ENCODE results near the gene ABHD17B. TPM values are rescaled to one million over a fixed set of nuclear protein-coding genes. Genes with fewer than 3 reads are reported as not detected.
"Not testable (repeated sequence)": the region's sequence is repeated elsewhere in the genome, so short reads cannot be mapped to it uniquely, and the experiment has no call there.

ABHD17B gene
- total RNA-seq = 1 to 10 TPM; 6.0 to 9.6 TPM

DNA sequence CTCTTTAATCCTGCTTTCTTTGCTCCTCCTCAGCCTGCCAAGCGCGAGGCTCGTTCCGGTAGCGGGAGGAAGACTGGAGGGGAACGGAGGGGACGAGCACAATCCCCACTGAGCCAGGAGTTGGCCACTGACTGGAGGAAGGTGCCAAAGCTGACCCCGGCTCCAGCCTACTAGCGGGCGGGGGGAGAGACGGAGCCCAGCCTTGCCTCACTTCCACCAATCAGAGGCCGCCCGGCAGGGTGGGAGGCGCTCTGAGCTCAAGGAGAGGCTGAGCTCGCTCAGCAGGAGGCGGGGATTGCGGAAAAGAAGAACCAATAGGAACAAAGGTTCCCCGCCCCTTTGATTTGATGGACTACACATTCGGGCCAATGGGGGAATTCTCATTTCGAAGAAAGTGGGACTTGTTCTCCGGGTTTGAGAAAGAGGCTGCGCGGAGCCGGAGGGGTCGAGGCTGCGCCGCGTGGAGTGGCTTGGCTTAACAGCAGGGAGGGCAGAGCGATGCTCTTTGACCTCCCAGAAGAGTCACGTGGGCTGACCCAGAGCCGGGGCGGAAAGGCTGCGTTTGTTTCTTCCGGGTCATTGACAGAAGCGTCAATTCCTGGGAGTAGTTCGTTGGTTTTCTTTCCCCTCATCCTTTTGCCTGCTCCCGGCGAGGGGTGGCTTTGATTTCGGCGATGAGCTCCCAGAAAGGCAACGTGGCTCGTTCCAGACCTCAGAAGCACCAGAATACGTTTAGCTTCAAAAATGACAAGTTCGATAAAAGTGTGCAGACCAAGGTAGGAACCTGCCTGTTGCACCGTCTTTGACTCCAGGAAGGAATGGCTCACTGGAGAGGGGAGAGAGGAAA lies at the start of gene ABHD17B, which contains the start of gene C9orf85:
TSS of gene ABHD17B (minus strand) at position 133 of the 847 bp plus-strand sequence. CDS start 36,113 bp downstream, outside the sequence.
TSS of gene C9orf85 (plus strand) at position 579 of the 847 bp plus-strand sequence. CDS start at position 675, 96 bp downstream.
- Histone ChIP-seq H3K36me3 (replicated peaks in 1 of 2; ENCODE audit: insufficient read depth in 1 of 2, low read depth in 2 of 2) (no peaks in the 10 kb centered on the region), H3K9me3 (no peaks in the 10 kb centered on the region), H3K4me3 (peak within 1 kb of the TSS; percentile 93 to 97), H3K27ac (peak within 1 kb of the TSS; percentile 82 to 96 (median 92)), H3K4me1 (peaks cover 45% of the 10 kb centered on the region), H3K27me3 (no peaks in the 10 kb centered on the region)
- 0 to 1% methylated on average over 20 to 44 of the region's 45 CpGs for WGBS, 2 donors
- DNase-seq (peak; percentile 98 to 99 (median 98)), ATAC-seq (peak; percentile 95)
- peak; percentile 95 to 98 (median 98) for TF ChIP-seq POLR2A (IDR thresholded peaks at IDR 0.05)
- TF ChIP-seq, protein P1, sequence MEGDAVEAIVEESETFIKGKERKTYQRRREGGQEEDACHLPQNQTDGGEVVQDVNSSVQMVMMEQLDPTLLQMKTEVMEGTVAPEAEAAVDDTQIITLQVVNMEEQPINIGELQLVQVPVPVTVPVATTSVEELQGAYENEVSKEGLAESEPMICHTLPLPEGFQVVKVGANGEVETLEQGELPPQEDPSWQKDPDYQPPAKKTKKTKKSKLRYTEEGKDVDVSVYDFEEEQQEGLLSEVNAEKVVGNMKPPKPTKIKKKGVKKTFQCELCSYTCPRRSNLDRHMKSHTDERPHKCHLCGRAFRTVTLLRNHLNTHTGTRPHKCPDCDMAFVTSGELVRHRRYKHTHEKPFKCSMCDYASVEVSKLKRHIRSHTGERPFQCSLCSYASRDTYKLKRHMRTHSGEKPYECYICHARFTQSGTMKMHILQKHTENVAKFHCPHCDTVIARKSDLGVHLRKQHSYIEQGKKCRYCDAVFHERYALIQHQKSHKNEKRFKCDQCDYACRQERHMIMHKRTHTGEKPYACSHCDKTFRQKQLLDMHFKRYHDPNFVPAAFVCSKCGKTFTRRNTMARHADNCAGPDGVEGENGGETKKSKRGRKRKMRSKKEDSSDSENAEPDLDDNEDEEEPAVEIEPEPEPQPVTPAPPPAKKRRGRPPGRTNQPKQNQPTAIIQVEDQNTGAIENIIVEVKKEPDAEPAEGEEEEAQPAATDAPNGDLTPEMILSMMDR (IDR thresholded peaks at IDR 0.05) = peak in 1 of 7 experiments; percentile 3
- intact Hi-C loops (cut with DNase I) = no loop called here

DNA sequence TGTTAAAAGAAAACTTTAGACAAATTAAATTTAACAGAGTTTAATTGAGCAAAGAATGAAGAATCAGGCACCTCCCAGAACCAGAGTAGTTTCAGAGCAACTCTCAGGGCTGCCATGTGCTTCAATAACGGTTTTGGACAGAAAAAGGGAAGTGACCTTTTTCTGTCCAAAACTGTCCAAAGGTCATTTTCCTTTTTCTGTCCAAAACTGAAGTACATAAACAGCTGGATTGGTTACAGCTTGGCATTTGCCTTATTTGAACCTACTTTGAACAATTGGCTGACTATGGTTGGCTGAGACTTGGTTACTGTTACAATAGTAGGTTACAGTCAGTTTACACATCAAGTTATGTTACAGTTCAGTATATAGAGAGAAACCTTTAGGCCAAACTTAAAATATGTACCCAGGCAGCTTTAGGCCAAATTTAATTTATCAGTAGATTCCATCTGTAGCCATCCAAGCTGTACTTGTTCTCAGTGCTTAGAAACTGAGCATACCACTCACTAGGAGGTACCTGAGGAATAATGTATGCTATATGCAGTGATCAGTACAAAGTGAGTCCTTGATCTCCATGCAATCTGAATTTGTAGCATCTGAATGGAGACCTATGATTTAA lies 44.4 kb upstream of the ABHD17B start:
- H3K4me3 ChIP-seq = no peak overlapping the region
- H3K27ac ChIP-seq = no peak overlapping the region
- ATAC-seq (no peak), DNase-seq (no peak)
- no peaks in the 10 kb centered on the region for H3K36me3 ChIP-seq (replicated peaks in 1 of 2; ENCODE audit: insufficient read depth in 1 of 2, low read depth in 2 of 2)
- intact Hi-C loops (cut with DNase I) = no loop called here
- H3K27me3 ChIP-seq = no peaks in the 10 kb centered on the region
- TF ChIP-seq, protein P1 (IDR thresholded peaks at IDR 0.05) = no peak
- no peak for TF ChIP-seq POLR2A (IDR thresholded peaks at IDR 0.05)
- 34 to 57% methylated on average over 1 of the region's 1 CpG for WGBS, 2 donors
- no peaks in the 10 kb centered on the region for H3K9me3 ChIP-seq
- no peaks in the 10 kb centered on the region for H3K4me1 ChIP-seq

DNA sequence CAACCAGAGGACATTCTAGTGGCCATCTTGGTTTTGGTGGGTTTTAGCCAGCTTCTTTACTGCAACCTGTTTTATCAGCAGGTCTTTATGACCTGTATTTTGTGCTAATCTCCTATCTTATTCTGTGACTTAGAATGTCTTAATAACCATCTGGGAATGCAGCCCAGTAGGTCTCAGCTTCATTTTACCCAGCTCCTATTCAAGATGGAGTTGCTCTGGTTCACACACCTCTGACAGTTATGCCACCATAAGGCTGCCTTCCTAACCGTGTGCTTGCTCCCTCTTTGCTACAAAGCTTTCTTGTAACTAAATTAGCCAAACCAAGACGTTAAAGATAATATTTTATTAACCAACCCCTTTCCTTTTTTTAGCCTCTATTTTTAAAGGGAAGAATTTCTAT lies 43.7 kb upstream of the ABHD17B start:
- DNase-seq; H3K27me3 ChIP-seq; intact Hi-C loops (cut with DNase I); H3K36me3 ChIP-seq (replicated peaks in 1 of 2; ENCODE audit: insufficient read depth in 1 of 2, low read depth in 2 of 2); H3K9me3 ChIP-seq; H3K27ac ChIP-seq; H3K4me3 ChIP-seq; ATAC-seq; H3K4me1 ChIP-seq: not testable (repeated sequence)
- WGBS, 2 donors = 83 to 88% methylated on average over 2 of the region's 2 CpGs

DNA sequence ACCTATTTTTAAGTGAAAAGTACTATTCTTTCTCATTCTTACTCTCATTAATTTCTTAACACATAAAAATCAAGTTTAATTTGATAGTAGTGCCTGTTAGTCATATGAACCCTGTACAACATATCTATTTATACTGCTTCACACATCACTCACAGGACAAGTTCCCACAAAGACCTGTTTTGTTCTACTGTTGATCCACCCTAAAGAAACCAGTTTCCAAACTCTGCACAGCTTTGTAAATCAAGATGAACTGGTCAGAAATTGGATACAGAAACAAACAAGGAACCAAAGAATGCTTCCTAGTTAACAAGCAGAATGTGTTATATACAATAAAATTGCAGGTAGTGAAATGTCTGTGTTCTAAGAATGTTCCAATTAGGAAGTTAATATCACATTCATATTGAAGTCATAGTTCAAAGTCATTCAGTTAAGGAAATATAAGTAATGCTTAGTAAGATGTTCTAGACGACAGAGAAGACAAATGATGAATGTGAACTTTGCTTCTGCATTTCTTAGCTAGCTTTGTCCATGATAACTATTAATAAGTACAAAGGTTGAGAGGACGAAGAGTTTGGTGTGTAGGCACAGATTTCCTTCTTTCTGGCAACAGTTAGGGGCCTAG lies 33.9 kb upstream of the ABHD17B start:
- Histone ChIP-seq H3K9me3 (no peaks in the 10 kb centered on the region), H3K27ac (no peak overlapping the region), H3K27me3 (no peaks in the 10 kb centered on the region), H3K36me3 (replicated peaks in 1 of 2; ENCODE audit: insufficient read depth in 1 of 2, low read depth in 2 of 2) (no peaks in the 10 kb centered on the region), H3K4me1 (no peaks in the 10 kb centered on the region), H3K4me3 (no peak overlapping the region)
- DNase-seq (no peak), ATAC-seq (no peak)
- intact Hi-C loops (cut with DNase I) = no loop called here
- 35 to 50% methylated on average over 2 of the region's 2 CpGs for WGBS, 2 donors
- TF ChIP-seq, protein P1 (IDR thresholded peaks at IDR 0.05) = no peak
- TF ChIP-seq POLR2A (IDR thresholded peaks at IDR 0.05) = no peak

DNA sequence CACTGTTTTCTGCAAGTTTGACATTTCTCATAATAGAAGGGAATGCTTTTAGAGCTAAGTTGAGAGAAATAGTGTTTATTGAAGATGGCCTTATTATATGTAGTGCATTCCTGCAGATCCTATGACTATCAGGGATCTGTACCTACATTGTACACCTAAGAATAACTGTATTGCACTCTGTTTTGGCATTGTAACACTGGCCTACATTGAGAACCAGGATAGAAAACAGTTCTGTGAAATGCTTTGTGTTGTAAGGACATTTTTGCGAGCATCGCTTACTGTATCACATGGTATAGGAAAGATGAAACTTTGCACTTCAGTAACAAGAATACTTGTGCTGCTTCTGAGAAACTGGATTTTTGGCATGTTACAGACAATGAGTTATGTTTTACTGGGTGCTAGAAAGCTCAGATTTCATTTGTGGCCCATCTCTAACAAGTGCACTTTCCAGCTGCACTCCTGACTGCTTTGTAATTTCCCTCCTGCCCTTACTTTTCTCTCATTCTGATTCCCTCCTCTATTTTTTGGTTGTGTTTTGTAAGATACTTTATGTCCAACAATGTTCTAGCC lies 31.1 kb upstream of the ABHD17B start:
- 85 to 86% methylated on average over 2 of the region's 2 CpGs for WGBS, 2 donors

More for the DNA sequence above, 31.1 kb upstream of the ABHD17B start:
- Histone ChIP-seq H3K9me3 (no peaks in the 10 kb centered on the region), H3K27me3 (no peaks in the 10 kb centered on the region), H3K36me3 (replicated peaks in 1 of 2; ENCODE audit: insufficient read depth in 1 of 2, low read depth in 2 of 2) (no peaks in the 10 kb centered on the region), H3K4me1 (no peaks in the 10 kb centered on the region), H3K4me3 (no peak overlapping the region), H3K27ac (no peak overlapping the region)
- ATAC-seq (no peak), DNase-seq (no peak)
- intact Hi-C loops (cut with DNase I) = no loop called here
- no peak for TF ChIP-seq POLR2A (IDR thresholded peaks at IDR 0.05)
- TF ChIP-seq, protein P1 (IDR thresholded peaks at IDR 0.05) = no peak

All from body of pancreas (tissue), 4 donors.